GM12865 (cell line): ENCODE data around the gene LLGL2.
"Not testable (repeated sequence)": the region's sequence is repeated elsewhere in the genome, so short reads cannot be mapped to it uniquely, and the experiment has no call there.

Experiments used
- DNase-seq: peaks from one replicate; pipeline ENCODE4 v3.0.0; 2010; ENCODE audit warnings: low read depth
- H3K4me3 ChIP-seq: 2 replicates; pipeline ENCODE4 v1.5.1; 2011; ENCODE audit warnings: mild to moderate bottlenecking, low read depth, low read length, control low read depth
- CTCF ChIP-seq: IDR thresholded peaks from 2 replicates; pipeline ENCODE4 v1.5.1; 2011; ENCODE audit warnings: low read length, control low read depth, low read depth, inconsistent platforms; ENCODE audit not compliant: insufficient read depth; ENCODE audit errors: missing control alignments

Gene LLGL2

GRCh38 chr17:75575197-75575596 is 49.7 kb downstream of the LLGL2 start:
- DNase-seq, result no peak
- no peak for TF ChIP-seq CTCF

GRCh38 chr17:75575728-75576127 is 50.2 kb downstream of the LLGL2 start:
- no peak overlapping the region for H3K4me3 ChIP-seq
- no peak for DNase-seq
- no peak for TF ChIP-seq CTCF

More at GRCh38 chr17:75575197-75575596, 49.7 kb downstream of the LLGL2 start:
- H3K4me3 ChIP-seq, result no peak overlapping the region

DNA sequence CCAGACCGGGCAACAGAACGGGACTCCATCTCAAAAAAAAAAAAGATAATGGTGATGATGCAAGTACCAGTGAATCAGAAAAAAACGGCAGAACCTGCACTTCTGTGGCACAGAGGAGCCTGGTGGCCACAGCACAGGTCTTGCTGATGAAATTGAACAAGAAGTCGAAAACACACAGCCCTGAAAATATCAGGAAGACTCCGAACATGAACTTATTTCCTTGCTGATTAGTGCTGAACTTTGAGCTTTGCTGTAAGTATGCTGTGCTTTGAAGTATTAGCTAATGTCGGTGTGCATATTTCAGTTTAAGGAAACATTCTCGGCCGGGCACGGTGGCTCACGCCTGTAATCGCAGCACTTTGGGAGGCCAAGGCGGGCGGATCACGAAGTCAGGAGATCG is 51.2 kb downstream of the LLGL2 start:
- H3K4me3 ChIP-seq, result no peak overlapping the region
- TF ChIP-seq CTCF, result no peak
- DNase-seq, result no peak

DNA sequence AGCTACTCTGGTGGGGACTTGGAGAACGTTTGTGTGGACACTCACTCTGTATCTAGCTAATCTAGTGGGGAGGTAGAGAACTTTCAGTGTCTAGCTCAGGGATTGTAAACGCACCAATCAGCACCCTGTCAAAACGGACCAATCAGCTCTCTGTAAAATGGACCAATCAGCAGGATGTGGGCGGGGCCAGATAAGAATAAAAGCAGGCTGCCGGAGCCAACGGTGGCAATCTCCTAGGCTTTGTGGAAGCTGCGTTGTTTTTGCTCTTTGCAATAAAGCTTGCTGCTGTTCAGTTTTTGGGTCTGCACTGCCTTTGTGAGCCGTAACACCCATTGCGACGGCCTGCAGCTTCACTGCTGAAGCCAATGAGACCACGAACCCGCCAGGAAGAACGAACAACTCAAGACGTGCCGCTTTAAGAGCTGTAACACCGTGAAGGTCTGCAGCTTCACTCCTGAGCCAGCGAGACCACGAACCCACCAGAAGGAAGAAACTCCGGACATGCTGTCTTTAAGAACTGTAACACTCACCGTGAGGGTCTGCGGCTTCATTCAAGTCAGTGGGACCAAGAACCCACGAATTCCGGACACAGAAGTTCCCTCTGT is 55.7 kb downstream of the LLGL2 start:
- not testable (repeated sequence) for H3K4me3 ChIP-seq, DNase-seq

DNA sequence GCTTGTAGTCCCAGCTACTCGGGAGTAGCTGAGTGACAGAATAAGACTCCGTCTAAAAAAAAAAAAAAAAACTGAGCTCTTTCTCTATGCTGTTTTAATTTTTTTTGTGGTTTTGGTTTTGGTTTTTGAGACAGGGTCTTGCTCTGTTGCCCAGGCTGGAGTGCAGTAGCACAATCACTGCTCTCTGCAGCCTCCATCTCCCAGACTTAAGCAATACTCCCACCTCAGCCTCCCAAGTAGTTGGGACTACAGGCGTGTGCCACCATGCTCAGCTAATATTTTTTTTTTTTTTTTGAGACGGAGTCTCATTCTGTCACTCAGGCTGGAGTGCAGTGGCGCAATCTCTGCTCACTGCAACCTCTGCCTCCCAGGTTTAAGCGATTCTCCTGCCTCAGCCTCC is 57.7 kb downstream of the LLGL2 start:
- H3K4me3 ChIP-seq, DNase-seq: not testable (repeated sequence)

- H3K4me3 ChIP-seq, result no peak overlapping the region
- no peak for TF ChIP-seq CTCF
- no peak for DNase-seq
Measured at GRCh38 chr17:75584849-75585175, 59.3 kb downstream of the LLGL2 start.

GRCh38 chr17:75587675-75588595 is 62.4 kb downstream of the LLGL2 start, which contains the start of gene MYO15B:
Gene MYO15B, plus strand, starts transcription at chr17:75587800. Its CDS starts 258 bp downstream, at chr17:75588058.
- DNase-seq, result no peak
- peak; percentile 2 for TF ChIP-seq CTCF
- peak within 1 kb of the TSS; percentile 38 for H3K4me3 ChIP-seq

DNA sequence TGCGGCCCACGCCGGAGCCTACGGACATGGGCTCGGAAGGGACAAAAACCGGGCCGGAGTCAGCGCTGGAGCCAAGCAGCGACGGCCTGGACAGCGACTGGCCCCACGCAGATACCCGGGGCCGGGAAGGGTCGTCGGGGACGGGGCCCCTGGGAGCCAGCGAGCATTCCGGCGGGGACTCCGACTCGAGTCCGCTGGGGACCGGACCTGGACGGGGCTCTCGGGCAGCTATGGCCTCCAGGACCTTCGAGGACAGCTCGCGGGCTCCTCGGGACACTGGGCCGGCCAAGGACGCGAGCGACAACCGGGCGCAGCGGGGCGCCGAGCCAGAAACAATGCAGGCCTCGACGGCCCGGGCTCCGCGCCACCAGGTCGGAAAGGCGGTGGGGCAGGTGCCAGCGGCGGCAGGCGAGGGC is 63.1 kb downstream of the LLGL2 start:
- no peak for TF ChIP-seq CTCF
- peak; percentile 13 for DNase-seq
- peak overlapping the region; percentile 38 for H3K4me3 ChIP-seq
